Gastrocnemius medialis (tissue), 4 donors: ENCODE data around the gene ZDHHC17. TPM values are rescaled to one million over a fixed set of nuclear protein-coding genes. Genes with fewer than 3 reads are reported as not detected.

ENCODE experiments used
- ATAC-seq, 2 donors: fragments of 150-250 bp; one replicate each; pipeline ENCODE4 v1.9.1; 2016
- DNase-seq, 2 donors: peaks; one replicate each; pipeline ENCODE4 v3.0.0-alpha.2; 2019
- H3K27ac ChIP-seq, 4 donors: fragments of 200-600 bp; sonication (generic); 1 replicate in 1 of 4; 2 replicates in 3 of 4; pipeline ENCODE4 v1.5.1; 2016 to 2018; ENCODE audit warnings: mild to moderate bottlenecking in 2 of 4, moderate library complexity in 1 of 4
- H3K27me3 ChIP-seq, 3 donors: fragments of 200-600 bp; sonication (generic) in 2 of 3; 1 replicate in 1 of 3; 2 replicates in 2 of 3; pipeline versions ENCODE4 v1.5.1 to v1.6.0; 2016 to 2019; ENCODE audit warnings: mild to moderate bottlenecking in 1 of 3, moderate library complexity in 1 of 3
- H3K36me3 ChIP-seq, 2 donors: fragments of 200-600 bp; sonication (generic) in 1 of 2; one replicate each; pipeline ENCODE4 v1.5.1; 2017 to 2018
- H3K4me1 ChIP-seq, 2 donors: fragments of 200-600 bp; sonication (generic) in 1 of 2; one replicate each; pipeline ENCODE4 v1.5.1; 2016 to 2017; ENCODE audit warnings: mild to moderate bottlenecking in 2 of 2
- H3K4me3 ChIP-seq, 4 donors: fragments of 200-600 bp; sonication (generic) in 3 of 4; 1 replicate in 1 of 4; 2 replicates in 3 of 4; pipeline ENCODE4 v1.5.1; 2016 to 2019; ENCODE audit warnings: mild to moderate bottlenecking in 2 of 4
- H3K9me3 ChIP-seq, 3 donors: fragments of 200-600 bp; sonication (generic) in 2 of 3; 1 replicate in 1 of 3; 2 replicates in 2 of 3; pipeline ENCODE4 v1.5.1; 2016 to 2019
- CTCF ChIP-seq, 5 experiments: fragments of 450-650 bp in 3 of 5; fragments of 200-600 bp in 2 of 5; sonication (generic) in 2 of 5; IDR thresholded peaks in 4 of 5; conservative IDR thresholded peaks in 1 of 5; 1 replicate in 4 of 5; 2 replicates in 1 of 5; pipeline ENCODE4 v1.5.1; 2016 to 2019; ENCODE audit warnings: antibody characterized with exemption in 5 of 5, mild to moderate bottlenecking in 3 of 5, moderate library complexity in 3 of 5
- POLR2A ChIP-seq, 2 donors: fragments of 450-650 bp; IDR thresholded peaks; one replicate each; pipeline ENCODE4 v1.6.1; 2017; ENCODE audit warnings: antibody characterized with exemption in 2 of 2, mild to moderate bottlenecking in 2 of 2, moderate library complexity in 2 of 2
- in situ Hi-C, 4 donors: fragments of 200-750 bp; cut with MboI; loops; one replicate each; pipeline versions ENCODE4 v1.15.0 to v1.8.0; 2017; ENCODE audit warnings: low sequenced_read_pairs in 4 of 4
- intact Hi-C: fragments of 100-400 bp; cut with DNase I; formaldehyde crosslinking; loops from one replicate; pipeline ENCODE4 v1.15.1; 2023; ENCODE audit warnings: low total_unique reads
- total RNA-seq, 4 donors: library from RNA; depleted of rRNA; stranded (reverse); fragments of >200 nt; gene quantifications; one replicate each; pipeline versions ENCODE4 v1.1.0 to v1.2.3, GENCODE V29; 2016

The ZDHHC17 gene
- total RNA-seq, 4 donors from 2014 or later: 15.5 to 35.6 (median 19.3) TPM

GRCh38 chr12:76830436-76830835 is 66.5 kb downstream of the ZDHHC17 start:
- H3K27ac ChIP-seq: no peak overlapping the region
- H3K36me3 ChIP-seq: peaks cover 5 to 18% of the 10 kb centered on the region in 2 donors
- H3K4me3 ChIP-seq: no peak overlapping the region
- H3K9me3 ChIP-seq: no peaks in the 10 kb centered on the region
- intact Hi-C loops: no loop called here
- in situ Hi-C loops: no loop called here
- DNase-seq (no peak), ATAC-seq (no peak)
- TF ChIP-seq POLR2A (IDR thresholded peaks at IDR 0.05) (no peak), CTCF (IDR thresholded peaks at IDR 0.05 in 4 of 5, conservative IDR thresholded peaks at IDR 0.05 in 1 of 5) (no peak)
- H3K4me1 ChIP-seq: no peaks in the 10 kb centered on the region
- no peaks in the 10 kb centered on the region for H3K27me3 ChIP-seq

- no peak for ATAC-seq
- H3K27ac ChIP-seq: no peak overlapping the region
Measured at GRCh38 chr12:76836633-76837032, 72.7 kb downstream of the ZDHHC17 start.

GRCh38 chr12:76847260-76847659 is 83.3 kb downstream of the ZDHHC17 start:
- Histone ChIP-seq H3K36me3 (peaks cover 0 to 89% of the 10 kb centered on the region in 2 donors), H3K27me3 (no peaks in the 10 kb centered on the region), H3K27ac (no peak overlapping the region), H3K4me1 (no peaks in the 10 kb centered on the region), H3K9me3 (no peaks in the 10 kb centered on the region), H3K4me3 (no peak overlapping the region)
- ATAC-seq (no peak), DNase-seq (no peak)
- intact Hi-C loops (no loop called here), in situ Hi-C loops (no loop called here)
- no peak for TF ChIP-seq POLR2A (IDR thresholded peaks at IDR 0.05)
- TF ChIP-seq CTCF (IDR thresholded peaks at IDR 0.05 in 4 of 5, conservative IDR thresholded peaks at IDR 0.05 in 1 of 5): no peak

More at GRCh38 chr12:76836633-76837032, 72.7 kb downstream of the ZDHHC17 start:
- intact Hi-C loops (no loop called here), in situ Hi-C loops (no loop called here)
- DNase-seq: no peak
- Histone ChIP-seq H3K4me1 (no peaks in the 10 kb centered on the region), H3K36me3 (peaks cover 0 to 23% of the 10 kb centered on the region in 2 donors), H3K4me3 (no peak overlapping the region), H3K9me3 (no peaks in the 10 kb centered on the region), H3K27me3 (no peaks in the 10 kb centered on the region)
- TF ChIP-seq POLR2A (IDR thresholded peaks at IDR 0.05) (no peak), CTCF (IDR thresholded peaks at IDR 0.05 in 4 of 5, conservative IDR thresholded peaks at IDR 0.05 in 1 of 5) (no peak)

GRCh38 chr12:76848132-76848531 is 84.2 kb downstream of the ZDHHC17 start:
- in situ Hi-C loops (no loop called here), intact Hi-C loops (no loop called here)
- Histone ChIP-seq H3K27ac (no peak overlapping the region), H3K9me3 (no peaks in the 10 kb centered on the region), H3K4me1 (no peaks in the 10 kb centered on the region), H3K27me3 (no peaks in the 10 kb centered on the region), H3K4me3 (no peak overlapping the region), H3K36me3 (peaks cover 0 to 82% of the 10 kb centered on the region in 2 donors)
- DNase-seq: no peak
- no peak for TF ChIP-seq POLR2A (IDR thresholded peaks at IDR 0.05)
- TF ChIP-seq CTCF (IDR thresholded peaks at IDR 0.05 in 4 of 5, conservative IDR thresholded peaks at IDR 0.05 in 1 of 5): no peak
- no peak for ATAC-seq

- Histone ChIP-seq H3K36me3 (peaks cover 2 to 56% of the 10 kb centered on the region in 2 donors), H3K4me1 (no peaks in the 10 kb centered on the region), H3K27ac (no peak overlapping the region), H3K9me3 (no peaks in the 10 kb centered on the region), H3K27me3 (no peaks in the 10 kb centered on the region), H3K4me3 (no peak overlapping the region)
- DNase-seq: no peak
- intact Hi-C loops (no loop called here), in situ Hi-C loops (no loop called here)
- no peak for ATAC-seq
- no peak for TF ChIP-seq POLR2A (IDR thresholded peaks at IDR 0.05)
Measured at GRCh38 chr12:76852106-76852505, 88.2 kb downstream of the ZDHHC17 start.
